ENCODE measurements around the gene DSTN.
A peak's percentile ranks its signal among the peaks of the same experiment; 100 is the strongest.

Gene DSTN

DNA sequence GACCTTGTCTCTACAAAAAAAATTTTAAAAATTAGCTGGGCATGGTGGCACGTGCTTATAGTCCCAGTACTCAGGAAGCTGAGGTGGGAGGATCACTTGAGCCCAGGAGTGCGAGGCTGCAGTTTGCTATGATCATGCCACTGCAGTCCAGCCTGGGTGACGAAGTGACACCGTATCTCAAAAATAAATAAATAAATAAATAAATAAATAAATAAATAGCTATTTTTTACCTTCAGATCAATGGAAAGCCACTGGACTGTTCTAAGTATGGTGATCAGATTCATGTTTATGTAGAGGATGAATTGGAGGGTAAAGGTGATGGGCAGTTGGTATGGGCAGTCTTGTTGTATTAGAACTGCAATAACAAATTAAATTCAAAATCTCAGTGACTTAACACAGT, 24.0 kb downstream of the DSTN start:
- no peaks in the 10 kb centered on the region for H3K36me3 ChIP-seq (ENCODE audit: control insufficient read depth, insufficient read depth, low read length)
- no peaks in the 10 kb centered on the region for H3K9me3 ChIP-seq (ENCODE audit: control insufficient read depth, low read length)
- peaks cover 38% of the 10 kb centered on the region for H3K4me1 ChIP-seq
- H3K4me2 ChIP-seq (ENCODE audit: low read length): no peak overlapping the region
- H3K27ac ChIP-seq: no peak overlapping the region
- H3K27me3 ChIP-seq (ENCODE audit: control insufficient read depth, insufficient read depth, low read length): no peaks in the 10 kb centered on the region
- no peak overlapping the region for H2AFZ ChIP-seq
- H3K4me3 ChIP-seq (ENCODE audit: low read depth, low read length): no peak overlapping the region
- H3K9ac ChIP-seq: no peak overlapping the region
- H3K79me2 ChIP-seq: peaks cover 52% of the 10 kb centered on the region
- TF ChIP-seq, protein P1, sequence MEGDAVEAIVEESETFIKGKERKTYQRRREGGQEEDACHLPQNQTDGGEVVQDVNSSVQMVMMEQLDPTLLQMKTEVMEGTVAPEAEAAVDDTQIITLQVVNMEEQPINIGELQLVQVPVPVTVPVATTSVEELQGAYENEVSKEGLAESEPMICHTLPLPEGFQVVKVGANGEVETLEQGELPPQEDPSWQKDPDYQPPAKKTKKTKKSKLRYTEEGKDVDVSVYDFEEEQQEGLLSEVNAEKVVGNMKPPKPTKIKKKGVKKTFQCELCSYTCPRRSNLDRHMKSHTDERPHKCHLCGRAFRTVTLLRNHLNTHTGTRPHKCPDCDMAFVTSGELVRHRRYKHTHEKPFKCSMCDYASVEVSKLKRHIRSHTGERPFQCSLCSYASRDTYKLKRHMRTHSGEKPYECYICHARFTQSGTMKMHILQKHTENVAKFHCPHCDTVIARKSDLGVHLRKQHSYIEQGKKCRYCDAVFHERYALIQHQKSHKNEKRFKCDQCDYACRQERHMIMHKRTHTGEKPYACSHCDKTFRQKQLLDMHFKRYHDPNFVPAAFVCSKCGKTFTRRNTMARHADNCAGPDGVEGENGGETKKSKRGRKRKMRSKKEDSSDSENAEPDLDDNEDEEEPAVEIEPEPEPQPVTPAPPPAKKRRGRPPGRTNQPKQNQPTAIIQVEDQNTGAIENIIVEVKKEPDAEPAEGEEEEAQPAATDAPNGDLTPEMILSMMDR (IDR thresholded peaks at IDR 0.05): no peak

DNA sequence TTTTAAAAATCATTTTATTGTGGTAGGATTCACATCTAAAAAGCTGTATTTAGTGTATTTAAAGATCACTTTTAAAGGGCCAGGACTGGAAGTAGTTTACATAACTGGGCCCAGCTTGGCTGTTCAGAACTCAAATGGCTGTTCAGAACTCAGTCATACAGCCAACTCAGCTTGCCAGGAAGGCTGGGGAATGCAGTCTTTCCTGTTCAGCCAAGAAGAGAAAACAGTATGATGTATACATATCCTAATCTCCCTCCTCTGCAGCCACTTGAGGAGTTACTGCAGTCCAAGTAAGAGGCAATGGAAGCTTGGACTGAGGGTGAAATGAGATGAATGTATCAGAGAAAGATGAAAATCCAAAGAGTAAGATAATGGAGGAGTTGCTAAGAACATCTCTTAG, 24.6 kb downstream of the DSTN start:
- no peaks in the 10 kb centered on the region for H3K36me3 ChIP-seq (ENCODE audit: control insufficient read depth, insufficient read depth, low read length)
- no peak overlapping the region for H3K4me3 ChIP-seq (ENCODE audit: low read depth, low read length)
- H3K4me1 ChIP-seq: peaks cover 33% of the 10 kb centered on the region
- H3K9ac ChIP-seq: no peak overlapping the region
- H3K9me3 ChIP-seq (ENCODE audit: control insufficient read depth, low read length): no peaks in the 10 kb centered on the region
- H3K4me2 ChIP-seq (ENCODE audit: low read length): peak overlapping the region; percentile 13
- no peak overlapping the region for H2AFZ ChIP-seq
- H3K27ac ChIP-seq: peak overlapping the region; percentile 17
- no peaks in the 10 kb centered on the region for H3K27me3 ChIP-seq (ENCODE audit: control insufficient read depth, insufficient read depth, low read length)
- H3K79me2 ChIP-seq: peaks cover 58% of the 10 kb centered on the region
- TF ChIP-seq, protein P1 (IDR thresholded peaks at IDR 0.05): no peak

DNA sequence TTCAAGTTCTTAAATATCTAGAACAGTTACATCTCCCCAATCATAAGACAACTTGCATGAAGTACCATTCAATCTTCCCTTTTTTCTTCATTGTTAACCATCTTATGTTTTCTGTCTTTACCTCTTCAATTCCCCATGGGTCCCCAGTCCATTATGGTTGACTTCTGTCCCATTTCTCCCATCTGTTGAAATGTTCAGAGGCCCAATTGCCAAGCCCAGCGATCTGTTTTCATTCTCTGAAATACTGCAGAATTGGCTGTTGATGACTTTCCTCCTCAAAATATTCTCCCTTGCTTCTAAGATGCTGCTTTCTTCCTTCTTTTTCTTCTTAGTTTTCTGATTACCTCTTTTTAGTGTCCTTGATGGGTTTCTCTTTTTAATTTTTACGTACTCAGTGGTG, 26.0 kb downstream of the DSTN start:
- H3K4me3 ChIP-seq (ENCODE audit: low read depth, low read length): no peak overlapping the region
- H3K79me2 ChIP-seq: peaks cover 61% of the 10 kb centered on the region
- no peaks in the 10 kb centered on the region for H3K36me3 ChIP-seq (ENCODE audit: control insufficient read depth, insufficient read depth, low read length)
- no peak overlapping the region for H3K27ac ChIP-seq
- no peak overlapping the region for H2AFZ ChIP-seq
- H3K9ac ChIP-seq: no peak overlapping the region
- TF ChIP-seq, protein P1 (IDR thresholded peaks at IDR 0.05): no peak
- no peaks in the 10 kb centered on the region for H3K27me3 ChIP-seq (ENCODE audit: control insufficient read depth, insufficient read depth, low read length)
- peaks cover 31% of the 10 kb centered on the region for H3K4me1 ChIP-seq
- H3K4me2 ChIP-seq (ENCODE audit: low read length): no peak overlapping the region
- H3K9me3 ChIP-seq (ENCODE audit: control insufficient read depth, low read length): no peaks in the 10 kb centered on the region

DNA sequence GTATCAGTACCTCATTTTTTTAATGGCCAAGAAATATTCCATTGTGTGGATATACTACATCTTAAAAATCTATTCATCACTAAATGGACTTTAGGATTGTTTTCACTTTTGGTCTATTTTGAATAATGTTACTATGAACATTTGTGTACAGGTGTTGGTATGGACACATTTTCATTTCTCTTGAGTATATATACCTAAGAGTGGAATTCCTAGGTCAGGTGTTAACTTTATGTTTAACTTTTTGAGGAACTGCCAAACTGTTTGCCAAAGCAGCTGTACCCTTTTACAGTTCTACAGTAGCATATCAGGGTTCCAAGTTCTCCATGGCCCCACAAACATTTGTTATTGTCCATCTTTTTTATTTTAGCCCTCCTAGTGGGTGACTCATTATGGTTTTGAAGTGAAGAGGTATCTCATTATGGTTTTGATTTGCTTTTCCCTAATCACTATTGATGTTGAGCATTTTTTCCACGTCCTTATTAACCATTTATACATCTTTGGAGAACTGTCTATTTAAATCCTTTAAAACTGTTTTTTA, 28.2 kb downstream of the DSTN start:
- Histone ChIP-seq H3K27ac (no peak overlapping the region), H3K9ac (no peak overlapping the region), H3K27me3 (ENCODE audit: control insufficient read depth, insufficient read depth, low read length) (no peaks in the 10 kb centered on the region), H2AFZ (no peak overlapping the region), H3K36me3 (ENCODE audit: control insufficient read depth, insufficient read depth, low read length) (no peaks in the 10 kb centered on the region), H3K4me1 (peaks cover 37% of the 10 kb centered on the region), H3K4me2 (ENCODE audit: low read length) (no peak overlapping the region), H3K79me2 (peaks cover 66% of the 10 kb centered on the region), H3K9me3 (ENCODE audit: control insufficient read depth, low read length) (no peaks in the 10 kb centered on the region), H3K4me3 (ENCODE audit: low read depth, low read length) (no peak overlapping the region)
- TF ChIP-seq, protein P1 (IDR thresholded peaks at IDR 0.05): no peak

DNA sequence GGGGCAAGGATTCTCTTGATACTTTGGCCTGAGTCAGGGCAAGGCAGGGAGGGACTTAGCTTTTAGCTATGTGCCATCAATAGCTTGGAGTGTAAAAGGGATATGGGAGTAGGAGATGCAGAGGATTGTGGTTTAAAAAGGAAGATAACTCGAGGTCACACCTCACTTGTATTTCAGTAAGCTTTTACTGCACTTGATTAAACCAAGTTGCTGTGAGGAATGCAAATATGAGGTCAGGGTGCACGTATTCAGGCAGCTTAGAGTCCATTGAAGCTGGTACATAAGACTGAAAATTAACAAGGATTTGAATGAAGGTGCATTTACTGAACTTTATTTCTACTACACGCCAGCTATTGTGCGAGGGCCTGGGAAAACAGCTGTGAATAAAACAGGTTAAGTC, 32.1 kb downstream of the DSTN start:
- TF ChIP-seq, protein P1 (IDR thresholded peaks at IDR 0.05): no peak
- H3K9me3 ChIP-seq (ENCODE audit: control insufficient read depth, low read length): no peaks in the 10 kb centered on the region
- H2AFZ ChIP-seq: no peak overlapping the region
- no peak overlapping the region for H3K4me3 ChIP-seq (ENCODE audit: low read depth, low read length)
- H3K79me2 ChIP-seq: peaks cover 38% of the 10 kb centered on the region
- peaks cover 15% of the 10 kb centered on the region for H3K4me1 ChIP-seq
- no peaks in the 10 kb centered on the region for H3K27me3 ChIP-seq (ENCODE audit: control insufficient read depth, insufficient read depth, low read length)
- H3K4me2 ChIP-seq (ENCODE audit: low read length): peak overlapping the region; percentile 4
- H3K36me3 ChIP-seq (ENCODE audit: control insufficient read depth, insufficient read depth, low read length): no peaks in the 10 kb centered on the region
- no peak overlapping the region for H3K27ac ChIP-seq
- H3K9ac ChIP-seq: no peak overlapping the region
